GM23338 (cell line): Measurements from ENCODE around the gene FNIP2. TPM values are rescaled to one million over a fixed set of nuclear protein-coding genes. Genes with fewer than 3 reads are reported as not detected.

Experiments used
- ATAC-seq: fragments of 200-7000 bp; cut with Tn5 transposase; 3 replicates; pipeline ENCODE4 v1.9.1; 2020
- DNase-seq: peaks from one replicate; pipeline ENCODE4 v3.0.0-alpha.2; 2015; ENCODE audit warnings: low spot score
- H2AFZ ChIP-seq: fragments of 200-600 bp; sonication (generic); 2 replicates; pipeline ENCODE4 v1.8.0; 2016; ENCODE audit warnings: antibody characterized with exemption, mild to moderate bottlenecking, moderate library complexity
- H3F3A ChIP-seq: fragments of 200-600 bp; sonication (generic); replicated peaks from 2 replicates; pipeline ENCODE4 v1.8.0; 2017; ENCODE audit warnings: antibody characterized with exemption, mixed run types, low read depth
- H3K27ac ChIP-seq: fragments of 200-600 bp; sonication (generic); 2 replicates; pipeline ENCODE4 v1.6.1; 2016; ENCODE audit warnings: low read depth
- H3K27me3 ChIP-seq: fragments of 200-600 bp; sonication (generic); 2 replicates; pipeline ENCODE4 v1.8.0; 2016; ENCODE audit warnings: mild to moderate bottlenecking, mixed run types, moderate library complexity; ENCODE audit not compliant: insufficient read depth
- H3K36me3 ChIP-seq: fragments of 200-600 bp; sonication (generic); 2 replicates; pipeline ENCODE4 v1.8.0; 2016; ENCODE audit warnings: mild to moderate bottlenecking; ENCODE audit not compliant: insufficient read depth
- H3K4me1 ChIP-seq: fragments of 200-600 bp; sonication (generic); 2 replicates; pipeline ENCODE4 v1.8.0; 2016; ENCODE audit warnings: mild to moderate bottlenecking, moderate library complexity; ENCODE audit not compliant: insufficient read depth
- H3K4me2 ChIP-seq: fragments of 200-600 bp; sonication (generic); 2 replicates; pipeline ENCODE4 v1.7.1; 2017; ENCODE audit warnings: mixed run types
- H3K4me3 ChIP-seq: fragments of 200-600 bp; sonication (generic); 2 replicates; pipeline ENCODE4 v1.6.1; 2016; ENCODE audit warnings: mixed run types
- H3K79me2 ChIP-seq: fragments of 200-600 bp; sonication (generic); replicated peaks from 2 replicates; pipeline ENCODE4 v1.8.0; 2017; ENCODE audit warnings: mild to moderate bottlenecking; ENCODE audit not compliant: insufficient read depth
- H3K9me2 ChIP-seq: fragments of 200-600 bp; sonication (generic); 2 replicates; pipeline ENCODE4 v1.8.0; 2017; ENCODE audit not compliant: insufficient read depth
- H4K20me1 ChIP-seq: fragments of 200-600 bp; sonication (generic); replicated peaks from 2 replicates; pipeline ENCODE4 v1.8.0; 2017; ENCODE audit warnings: mild to moderate bottlenecking; ENCODE audit not compliant: insufficient read depth
- H3K27ac Mint-ChIP-seq: 2 replicates; pipeline ENCODE4 v1.8.0; 2020; ENCODE audit warnings: inconsistent platforms, mild to moderate bottlenecking, moderate library complexity, mixed read lengths
- H3K27me3 Mint-ChIP-seq: 3 replicates; pipeline ENCODE4 v1.8.0; 2022; ENCODE audit warnings: low read depth, mild to moderate bottlenecking, moderate library complexity, mixed read lengths, inconsistent platforms; ENCODE audit not compliant: insufficient read depth, poor library complexity
- H3K36me3 Mint-ChIP-seq: 3 replicates; pipeline ENCODE4 v1.8.0; 2021; ENCODE audit warnings: low read depth, mild to moderate bottlenecking, inconsistent platforms, moderate library complexity, mixed read lengths
- H3K4me1 Mint-ChIP-seq: 3 replicates; pipeline ENCODE4 v1.8.0; 2020; ENCODE audit warnings: mild to moderate bottlenecking, inconsistent platforms, mixed read lengths
- H3K4me3 Mint-ChIP-seq: 3 replicates; pipeline ENCODE4 v1.8.0; 2021; ENCODE audit warnings: moderate library complexity, mild to moderate bottlenecking, inconsistent platforms, mixed read lengths
- H3K9me3 Mint-ChIP-seq: 3 replicates; pipeline ENCODE4 v1.8.0; 2020; ENCODE audit warnings: moderate library complexity, mild to moderate bottlenecking, inconsistent platforms, mixed read lengths
- CREB1 ChIP-seq: fragments of 250-450 bp; sonication (Bioruptor Pico); IDR thresholded peaks from 2 replicates; pipeline ENCODE4 v1.5.0; 2020; ENCODE audit warnings: low read depth, mild to moderate bottlenecking, moderate library complexity
- CTCF ChIP-seq, 2 experiments: fragments of 200-600 bp in 1 of 2; sonication (generic) in 1 of 2; conservative IDR thresholded peaks; 2 replicates each; pipeline versions ENCODE4 v1.5.1 to v1.6.1; 2016 to 2017; ENCODE audit warnings: antibody characterized with exemption in 2 of 2, low read depth in 2 of 2, mild to moderate bottlenecking in 2 of 2, moderate library complexity in 1 of 2
- ETS1 ChIP-seq: IDR thresholded peaks from 2 replicates; pipeline ENCODE4 v1.6.1; 2016; ENCODE audit warnings: antibody characterized with exemption
- EZH2 ChIP-seq: fragments of 200-600 bp; sonication (generic); IDR thresholded peaks from one replicate; pipeline ENCODE4 v1.8.0; 2017; ENCODE audit warnings: antibody characterized with exemption, mild to moderate bottlenecking, low read depth; ENCODE audit not compliant: unreplicated experiment
- EZH2phosphoT487 ChIP-seq: fragments of 200-600 bp; sonication (generic); IDR thresholded peaks from one replicate; pipeline ENCODE4 v1.8.1; 2018; ENCODE audit warnings: antibody characterized with exemption; ENCODE audit not compliant: unreplicated experiment
- NANOG ChIP-seq: IDR thresholded peaks from 2 replicates; pipeline ENCODE4 v1.6.1; 2016; ENCODE audit warnings: antibody characterized with exemption, borderline replicate concordance
- POLR2AphosphoS5 ChIP-seq: IDR thresholded peaks from 2 replicates; pipeline ENCODE4 v1.6.1; 2016; ENCODE audit warnings: antibody characterized with exemption, low read depth
- STAT1 ChIP-seq: IDR thresholded peaks from one replicate; pipeline ENCODE4 v1.6.1; 2016; ENCODE audit warnings: antibody characterized with exemption; ENCODE audit not compliant: unreplicated experiment
- ZNF114 ChIP-seq: fragments of 250-450 bp; sonication (Bioruptor Pico); IDR thresholded peaks from 2 replicates; pipeline ENCODE4 v1.5.0; 2020; ENCODE audit warnings: mild to moderate bottlenecking, moderate library complexity
- ZNF462 ChIP-seq: fragments of 250-450 bp; sonication (Bioruptor Pico); IDR thresholded peaks from 2 replicates; pipeline ENCODE4 v1.5.0; 2020; ENCODE audit warnings: mild to moderate bottlenecking, moderate library complexity
- polyA plus RNA-seq: library from polyadenylated mRNA; unstranded; fragments of >200 nt; fragmentation: Nextera tagmentation; extraction: Ambion mirVana; gene quantifications from 2 replicates; pipeline ENCODE4 v1.2.1, GENCODE V29; 2016
- total RNA-seq: library from RNA; depleted of rRNA; stranded (reverse); fragments of >200 nt; shearing (Covaris generic); gene quantifications from 2 replicates; pipeline ENCODE4 v1.2.3, GENCODE V29; 2014
- TF ChIP-seq, protein P1 (sequence below): IDR thresholded peaks from one replicate; pipeline ENCODE4 v1.6.1; 2018; ENCODE audit warnings: antibody characterized with exemption; ENCODE audit not compliant: unreplicated experiment

FNIP2 gene
- total and polyA plus RNA-seq, 2 experiments from 2014 or later = 2.7 to 17.2 TPM

- DNase-seq (no peak), ATAC-seq (no peak)
- Histone ChIP-seq H3K4me2 (no peak overlapping the region), H3K27me3 (no peaks in the 10 kb centered on the region), H3K4me3 (no peak overlapping the region), H3F3A (no peaks in the 10 kb centered on the region), H3K79me2 (no peaks in the 10 kb centered on the region), H3K4me1 (no peaks in the 10 kb centered on the region), H3K27ac (no peak overlapping the region), H3K9me2 (no peaks in the 10 kb centered on the region), H2AFZ (no peak overlapping the region), H3K36me3 (no peaks in the 10 kb centered on the region), H4K20me1 (no peaks in the 10 kb centered on the region)
- Mint-ChIP-seq H3K27ac (no peak overlapping the region), H3K9me3 (peaks cover 18% of the 10 kb centered on the region; the same call in 2 of the 3 replicates), H3K4me1 (no peaks in the 10 kb centered on the region), H3K27me3 (peaks cover 2% of the 10 kb centered on the region), H3K4me3 (no peak overlapping the region), H3K36me3 (peaks cover 7% of the 10 kb centered on the region; the same call in 2 of the 3 replicates)
- TF ChIP-seq EZH2phosphoT487 = no peak
- TF ChIP-seq, protein P1, sequence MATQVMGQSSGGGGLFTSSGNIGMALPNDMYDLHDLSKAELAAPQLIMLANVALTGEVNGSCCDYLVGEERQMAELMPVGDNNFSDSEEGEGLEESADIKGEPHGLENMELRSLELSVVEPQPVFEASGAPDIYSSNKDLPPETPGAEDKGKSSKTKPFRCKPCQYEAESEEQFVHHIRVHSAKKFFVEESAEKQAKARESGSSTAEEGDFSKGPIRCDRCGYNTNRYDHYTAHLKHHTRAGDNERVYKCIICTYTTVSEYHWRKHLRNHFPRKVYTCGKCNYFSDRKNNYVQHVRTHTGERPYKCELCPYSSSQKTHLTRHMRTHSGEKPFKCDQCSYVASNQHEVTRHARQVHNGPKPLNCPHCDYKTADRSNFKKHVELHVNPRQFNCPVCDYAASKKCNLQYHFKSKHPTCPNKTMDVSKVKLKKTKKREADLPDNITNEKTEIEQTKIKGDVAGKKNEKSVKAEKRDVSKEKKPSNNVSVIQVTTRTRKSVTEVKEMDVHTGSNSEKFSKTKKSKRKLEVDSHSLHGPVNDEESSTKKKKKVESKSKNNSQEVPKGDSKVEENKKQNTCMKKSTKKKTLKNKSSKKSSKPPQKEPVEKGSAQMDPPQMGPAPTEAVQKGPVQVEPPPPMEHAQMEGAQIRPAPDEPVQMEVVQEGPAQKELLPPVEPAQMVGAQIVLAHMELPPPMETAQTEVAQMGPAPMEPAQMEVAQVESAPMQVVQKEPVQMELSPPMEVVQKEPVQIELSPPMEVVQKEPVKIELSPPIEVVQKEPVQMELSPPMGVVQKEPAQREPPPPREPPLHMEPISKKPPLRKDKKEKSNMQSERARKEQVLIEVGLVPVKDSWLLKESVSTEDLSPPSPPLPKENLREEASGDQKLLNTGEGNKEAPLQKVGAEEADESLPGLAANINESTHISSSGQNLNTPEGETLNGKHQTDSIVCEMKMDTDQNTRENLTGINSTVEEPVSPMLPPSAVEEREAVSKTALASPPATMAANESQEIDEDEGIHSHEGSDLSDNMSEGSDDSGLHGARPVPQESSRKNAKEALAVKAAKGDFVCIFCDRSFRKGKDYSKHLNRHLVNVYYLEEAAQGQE = no peak
- TF ChIP-seq CREB1 = no peak
- TF ChIP-seq POLR2AphosphoS5 = no peak
- no peak for TF ChIP-seq ZNF462 (CRISPR knock-in tag)
- no peak for TF ChIP-seq STAT1
- no peak for TF ChIP-seq NANOG
- TF ChIP-seq ETS1 = no peak
- TF ChIP-seq CTCF (conservative IDR thresholded peaks at IDR 0.05; ENCODE audit: low read depth in 2 of 2) = no peak
- TF ChIP-seq ZNF114 (CRISPR knock-in tag) = no peak
- no peak for TF ChIP-seq EZH2
Measured at GRCh38 chr4:158750379-158750778, 18.4 kb upstream of the FNIP2 start.
